HepG2 (cell line): ENCODE data around the gene OR10G6. TPM values are rescaled to one million over a fixed set of nuclear protein-coding genes. Genes with fewer than 3 reads are reported as not detected.

ENCODE experiments used
- ATAC-seq: fragments of 200-7000 bp; cut with Tn5 transposase; 3 replicates; pipeline ENCODE4 v1.9.1; 2020; ENCODE audit warnings: mild to moderate bottlenecking, moderate library complexity
- BruUV-seq: library from RNA; stranded (reverse); fragments of 400-500 nt; replicated peaks from 2 replicates; lab custom pipeline; 2021; lab: Mats Ljungman, UMichigan
- CTCF ChIA-PET: fragments of 300-600 bp; formaldehyde crosslinking; extraction: SDS; loops from one replicate; lab custom pipeline; 2021; ENCODE audit warnings: low total read pairs, inconsistent platforms, low intra/inter-chr PET ratio; lab: Yijun Ruan, JAX
- POLR2A ChIA-PET: fragments of 350-600 bp; sonication (Branson Sonifier 250); formaldehyde crosslinking; loops from one replicate; lab custom pipeline; 2020; ENCODE audit warnings: antibody characterized with exemption, inconsistent platforms; lab: Yijun Ruan, JAX
- DNase-seq: peaks from one replicate; pipeline ENCODE4 v3.0.0-alpha.2; 2015; ENCODE audit warnings: low spot score
- FAIRE-seq: peaks from 3 replicates; lab custom pipeline; 2011; peaks lifted over from hg19 to GRCh38; lab: Jason Lieb, UNC
- H2AFZ ChIP-seq: one replicate; pipeline ENCODE4 v1.6.1; 2011; ENCODE audit warnings: low read length, inconsistent platforms
- H3K27ac ChIP-seq: fragments of 300-600 bp; 3 replicates; pipeline ENCODE4 v1.8.0; 2011; ENCODE audit warnings: mixed run types, mild to moderate bottlenecking, mixed read lengths, low read length, inconsistent platforms; ENCODE audit not compliant: insufficient read depth; ENCODE audit errors: extremely low read length
- H3K27me3 ChIP-seq, 2 experiments: fragments of 200-600 bp in 1 of 2; 2 replicates in 1 of 2; 3 replicates in 1 of 2; pipeline versions ENCODE4 v1.6.0 to v1.8.0; 2011; ENCODE audit warnings: low read length in 2 of 2, mild to moderate bottlenecking in 2 of 2, moderate library complexity in 2 of 2, inconsistent platforms in 1 of 2; ENCODE audit not compliant: insufficient read depth in 2 of 2, control insufficient read depth in 1 of 2
- H3K36me3 ChIP-seq, 2 experiments: fragments of 200-600 bp in 1 of 2; replicated peaks in 1 of 2; 2 replicates in 1 of 2; 3 replicates in 1 of 2; pipeline versions ENCODE4 v1.5.1 to v1.8.0; 2011; ENCODE audit warnings: low read length in 2 of 2, inconsistent platforms in 1 of 2; ENCODE audit not compliant: insufficient read depth in 2 of 2, control insufficient read depth in 1 of 2
- H3K4me1 ChIP-seq: 2 replicates; pipeline ENCODE4 v1.5.1; 2012; ENCODE audit warnings: low read length, inconsistent platforms; ENCODE audit not compliant: insufficient read depth
- H3K4me2 ChIP-seq: 2 replicates; pipeline ENCODE4 v1.6.0; 2011; ENCODE audit warnings: low read depth, low read length, inconsistent platforms
- H3K4me3 ChIP-seq, 3 experiments: fragments of 200-600 bp in 1 of 3; sonication (generic), shearing (Covaris generic) in 1 of 3; replicated peaks in 1 of 3; 2 replicates each; pipeline ENCODE4 v1.5.1; 2011 to 2016; ENCODE audit warnings: low read length in 3 of 3, inconsistent platforms in 2 of 3, low read depth in 2 of 3, mild to moderate bottlenecking in 2 of 3, control low read depth in 1 of 3, mixed read lengths in 1 of 3; ENCODE audit not compliant: insufficient read depth in 1 of 3
- H3K79me2 ChIP-seq: one replicate; pipeline ENCODE4 v1.6.1; 2011; ENCODE audit warnings: low read length, inconsistent platforms; ENCODE audit not compliant: insufficient read depth
- H3K9ac ChIP-seq: 2 replicates; pipeline ENCODE4 v1.6.0; 2011; ENCODE audit warnings: mild to moderate bottlenecking, low read depth, low read length, inconsistent platforms; ENCODE audit not compliant: insufficient read depth
- H3K9me3 ChIP-seq: 2 replicates; pipeline ENCODE4 v1.5.1; 2012; ENCODE audit warnings: mild to moderate bottlenecking, low read length
- H4K20me1 ChIP-seq: 2 replicates; pipeline ENCODE4 v1.6.0; 2011; ENCODE audit warnings: inconsistent platforms, mild to moderate bottlenecking, low read length, moderate library complexity; ENCODE audit not compliant: insufficient read depth
- HES4 ChIP-seq: sonication (generic); formaldehyde crosslinking; IDR thresholded peaks from 2 replicates; pipeline ENCODE4 v1.9.0; 2021; ENCODE audit warnings: mild to moderate bottlenecking, missing genetic modification reagents, borderline replicate concordance
- KDM2A ChIP-seq: sonication (generic); formaldehyde crosslinking; IDR thresholded peaks from 2 replicates; pipeline ENCODE4 v1.4.0; 2020; ENCODE audit warnings: low read depth, missing genetic modification reagents, borderline replicate concordance
- PRPF4 ChIP-seq: fragments of 200-400 bp; formaldehyde crosslinking; IDR thresholded peaks from 2 replicates; pipeline ENCODE4 v1.6.1; 2016; ENCODE audit warnings: low read length, low read depth; ENCODE audit not compliant: poor library complexity, severe bottlenecking
- REPIN1 ChIP-seq: sonication (generic); formaldehyde crosslinking; IDR thresholded peaks from 2 replicates; pipeline ENCODE4 v1.8.0; 2022; ENCODE audit warnings: missing genetic modification reagents, low read depth, mild to moderate bottlenecking, borderline replicate concordance
- RERE ChIP-seq: IDR thresholded peaks from 2 replicates; pipeline ENCODE4 v1.6.1; 2016; ENCODE audit warnings: low read depth, missing genetic modification reagents, missing compliant biosample characterization
- SETDB1 ChIP-seq: sonication (generic); formaldehyde crosslinking; IDR thresholded peaks from 2 replicates; pipeline ENCODE4 v1.5.1; 2020; ENCODE audit warnings: missing genetic modification reagents, mild to moderate bottlenecking, borderline replicate concordance
- THYN1 ChIP-seq: sonication (generic); formaldehyde crosslinking; IDR thresholded peaks from 2 replicates; pipeline ENCODE4 v1.8.1; 2023; ENCODE audit warnings: low read depth, mild to moderate bottlenecking, moderate library complexity, missing genetic modification reagents, borderline replicate concordance
- XBP1 ChIP-seq: sonication (generic); formaldehyde crosslinking; IDR thresholded peaks from 2 replicates; pipeline ENCODE4 v1.5.0; 2020; ENCODE audit warnings: missing genetic modification reagents
- ZXDC ChIP-seq: sonication (generic); formaldehyde crosslinking; IDR thresholded peaks from 2 replicates; pipeline ENCODE4 v1.5.0; 2020; ENCODE audit warnings: mild to moderate bottlenecking, missing genetic modification reagents
- WGBS: methylation state at CpG from one replicate; pipeline ENCODE4 v1.1.6; 2017; ENCODE audit warnings: low lambda C conversion rate; 5-methylcytosine and 5-hydroxymethylcytosine counted together
- in situ Hi-C: cut with HindIII; loops from 2 replicates; pipeline ENCODE4 v1.10.0; 2017; ENCODE audit warnings: low pct_unique_long_range_greater_than_20kb; ENCODE audit not compliant: extremely low pct_ligation_motif_present
- intact Hi-C: fragments of 100-400 bp; cut with micrococcal nuclease; formaldehyde crosslinking; loops from one replicate; pipeline ENCODE4 v1.10.0; 2022; ENCODE audit not compliant: unreplicated experiment
- polyA plus RNA-seq, 8 experiments: library from polyadenylated mRNA; depleted of rRNA in 3 of 8; stranded (reverse) in 7 of 8; unstranded in 1 of 8; fragments of >200 nt; fragmentation: Illumina TruSeq in 4 of 8; extraction: Trizol in 4 of 8; gene quantifications; 2 replicates each; pipeline versions ENCODE4 v1.2.1 to v1.2.3, GENCODE V29; 2011 to 2016; ENCODE audit warnings: low read depth in 4 of 8, missing spikeins in 1 of 8, mixed read lengths in 1 of 8; ENCODE audit not compliant: insufficient read depth in 1 of 8
- total RNA-seq, 5 experiments: library from RNA; depleted of rRNA; stranded (reverse); fragments of >200 nt; fragmentation: Illumina TruSeq; extraction: Trizol; gene quantifications; 2 replicates each; pipeline ENCODE4 v1.2.3, GENCODE V29; 2016; ENCODE audit warnings: low read depth in 1 of 5
- TF ChIP-seq, protein P1 (sequence below): IDR thresholded peaks from 2 replicates; pipeline ENCODE4 v1.6.1; 2012; ENCODE audit warnings: low read depth, low read length, improper control_type of control experiment
- TF ChIP-seq, protein P2 (sequence below): sonication (generic); formaldehyde crosslinking; IDR thresholded peaks from 2 replicates; pipeline ENCODE4 v1.9.0; 2021; ENCODE audit warnings: missing genetic modification reagents, borderline replicate concordance

Gene OR10G6
- total and polyA plus RNA-seq, 2 of the 13 experiments (the other 11 are each of a cell fraction or from before 2014, with no cell fraction given): not detected

GRCh38 chr11:124039557-124039956 lies 44.6 kb upstream of the OR10G6 start:
- intact Hi-C loops: no loop called here
- H3K27ac ChIP-seq: no peak overlapping the region
- BruUV-seq: no TSS peak
- no peak overlapping the region for H3K4me2 ChIP-seq
- 21% methylated on average over 9 of the region's 9 CpGs for WGBS
- FAIRE-seq (no peak), ATAC-seq (no peak), DNase-seq (no peak)
- H3K9me3 ChIP-seq: no peaks in the 10 kb centered on the region
- H4K20me1 ChIP-seq: no peaks in the 10 kb centered on the region
- no peaks in the 10 kb centered on the region for H3K36me3 ChIP-seq
- in situ Hi-C loops: no loop called here
- H3K27me3 ChIP-seq: no peaks in the 10 kb centered on the region
- no peak overlapping the region for H3K9ac ChIP-seq
- H3K79me2 ChIP-seq: no peaks in the 10 kb centered on the region
- POLR2A ChIA-PET: no interaction called here
- no peak overlapping the region for H3K4me3 ChIP-seq
- CTCF ChIA-PET: no interaction called here
- H3K4me1 ChIP-seq: no peaks in the 10 kb centered on the region
- H2AFZ ChIP-seq: no peak overlapping the region
- no peak for TF ChIP-seq SETDB1 (CRISPR knock-in tag)
- TF ChIP-seq PRPF4: no peak
- TF ChIP-seq, protein P1, sequence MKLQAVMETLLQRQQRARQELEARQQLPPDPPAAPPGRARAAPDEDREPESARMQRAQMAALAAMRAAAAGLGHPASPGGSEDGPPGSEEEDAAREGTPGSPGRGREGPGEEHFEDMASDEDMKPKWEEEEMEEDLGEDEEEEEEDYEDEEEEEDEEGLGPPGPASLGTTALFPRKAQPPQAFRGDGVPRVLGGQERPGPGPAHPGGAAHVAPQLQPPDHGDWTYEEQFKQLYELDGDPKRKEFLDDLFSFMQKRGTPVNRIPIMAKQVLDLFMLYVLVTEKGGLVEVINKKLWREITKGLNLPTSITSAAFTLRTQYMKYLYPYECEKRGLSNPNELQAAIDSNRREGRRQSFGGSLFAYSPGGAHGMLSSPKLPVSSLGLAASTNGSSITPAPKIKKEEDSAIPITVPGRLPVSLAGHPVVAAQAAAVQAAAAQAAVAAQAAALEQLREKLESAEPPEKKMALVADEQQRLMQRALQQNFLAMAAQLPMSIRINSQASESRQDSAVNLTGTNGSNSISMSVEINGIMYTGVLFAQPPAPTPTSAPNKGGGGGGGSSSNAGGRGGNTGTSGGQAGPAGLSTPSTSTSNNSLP: no peak
- no peak for TF ChIP-seq RERE (CRISPR knock-in tag)
- no peak for TF ChIP-seq XBP1
- TF ChIP-seq, protein P2, sequence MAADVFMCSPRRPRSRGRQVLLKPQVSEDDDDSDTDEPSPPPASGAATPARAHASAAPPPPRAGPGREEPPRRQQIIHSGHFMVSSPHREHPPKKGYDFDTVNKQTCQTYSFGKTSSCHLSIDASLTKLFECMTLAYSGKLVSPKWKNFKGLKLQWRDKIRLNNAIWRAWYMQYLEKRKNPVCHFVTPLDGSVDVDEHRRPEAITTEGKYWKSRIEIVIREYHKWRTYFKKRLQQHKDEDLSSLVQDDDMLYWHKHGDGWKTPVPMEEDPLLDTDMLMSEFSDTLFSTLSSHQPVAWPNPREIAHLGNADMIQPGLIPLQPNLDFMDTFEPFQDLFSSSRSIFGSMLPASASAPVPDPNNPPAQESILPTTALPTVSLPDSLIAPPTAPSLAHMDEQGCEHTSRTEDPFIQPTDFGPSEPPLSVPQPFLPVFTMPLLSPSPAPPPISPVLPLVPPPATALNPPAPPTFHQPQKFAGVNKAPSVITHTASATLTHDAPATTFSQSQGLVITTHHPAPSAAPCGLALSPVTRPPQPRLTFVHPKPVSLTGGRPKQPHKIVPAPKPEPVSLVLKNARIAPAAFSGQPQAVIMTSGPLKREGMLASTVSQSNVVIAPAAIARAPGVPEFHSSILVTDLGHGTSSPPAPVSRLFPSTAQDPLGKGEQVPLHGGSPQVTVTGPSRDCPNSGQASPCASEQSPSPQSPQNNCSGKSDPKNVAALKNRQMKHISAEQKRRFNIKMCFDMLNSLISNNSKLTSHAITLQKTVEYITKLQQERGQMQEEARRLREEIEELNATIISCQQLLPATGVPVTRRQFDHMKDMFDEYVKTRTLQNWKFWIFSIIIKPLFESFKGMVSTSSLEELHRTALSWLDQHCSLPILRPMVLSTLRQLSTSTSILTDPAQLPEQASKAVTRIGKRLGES (CRISPR knock-in tag): no peak
- no peak for TF ChIP-seq ZXDC
- no peak for TF ChIP-seq REPIN1 (CRISPR knock-in tag)
- no peak for TF ChIP-seq HES4
- no peak for TF ChIP-seq THYN1
- TF ChIP-seq KDM2A (CRISPR knock-in tag): no peak
